Measurements from ENCODE around the gene LMNA. TPM values are rescaled to one million over a fixed set of nuclear protein-coding genes. Genes with fewer than 3 reads are reported as not detected.

Gene LMNA
- total RNA-seq, 1 experiment from 2014 or later, result 225 TPM

DNA sequence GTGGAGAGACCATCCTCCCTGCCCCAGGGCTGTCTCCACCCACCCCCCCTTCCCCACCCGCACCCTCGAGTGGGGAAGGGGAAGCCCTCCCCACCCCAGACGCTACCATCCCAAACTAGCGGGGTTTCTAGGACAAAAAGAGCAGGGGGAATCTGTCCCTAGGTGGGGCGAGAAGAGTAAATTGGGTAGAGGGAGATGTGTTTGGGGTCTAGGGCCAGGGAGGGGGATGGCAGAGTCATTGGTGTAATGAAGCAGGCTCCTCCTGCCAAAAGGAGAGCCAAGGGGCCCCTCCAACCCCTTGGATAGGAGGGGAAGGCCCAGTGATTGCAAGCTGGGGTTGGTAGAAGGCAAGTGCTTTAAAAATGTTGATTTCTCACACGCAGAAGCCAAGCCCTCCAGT is 42.3 kb upstream of the LMNA start:
- intact Hi-C loops (cut with micrococcal nuclease; ENCODE audit: unreplicated experiment), result no loop called here
- no peaks in the 10 kb centered on the region for H3K27me3 ChIP-seq (replicated peaks; ENCODE audit: insufficient read depth, low read depth, low read length, poor library complexity)
- BruUV-seq (replicated peaks), result no TSS peak
- no peaks in the 10 kb centered on the region for H3K9me3 ChIP-seq (ENCODE audit: low read depth, low read length, poor library complexity, severe bottlenecking)
- POLR2A ChIA-PET (ENCODE audit: low non-redundant PET), result no interaction called here
- peak overlapping the region; percentile 75 for H3K27ac ChIP-seq (ENCODE audit: low read depth, low read length, poor library complexity, severe bottlenecking)
- CTCF ChIA-PET, result no interaction called here
- no peak for DNase-seq (ENCODE audit: low spot score)
- peaks cover 25% of the 10 kb centered on the region for H3K36me3 ChIP-seq (ENCODE audit: insufficient read depth, low read length, poor library complexity, severe bottlenecking)
- TF ChIP-seq EZH2 (IDR thresholded peaks at IDR 0.05; ENCODE audit: borderline replicate concordance, low read depth, low read length, poor library complexity, severe bottlenecking), result no peak
- H3K4me1 ChIP-seq (ENCODE audit: insufficient read depth, low read length, poor library complexity, severe bottlenecking), result peaks cover 52% of the 10 kb centered on the region
- no peak overlapping the region for H3K4me3 ChIP-seq (ENCODE audit: low read depth, low read length, poor library complexity, severe bottlenecking)

DNA sequence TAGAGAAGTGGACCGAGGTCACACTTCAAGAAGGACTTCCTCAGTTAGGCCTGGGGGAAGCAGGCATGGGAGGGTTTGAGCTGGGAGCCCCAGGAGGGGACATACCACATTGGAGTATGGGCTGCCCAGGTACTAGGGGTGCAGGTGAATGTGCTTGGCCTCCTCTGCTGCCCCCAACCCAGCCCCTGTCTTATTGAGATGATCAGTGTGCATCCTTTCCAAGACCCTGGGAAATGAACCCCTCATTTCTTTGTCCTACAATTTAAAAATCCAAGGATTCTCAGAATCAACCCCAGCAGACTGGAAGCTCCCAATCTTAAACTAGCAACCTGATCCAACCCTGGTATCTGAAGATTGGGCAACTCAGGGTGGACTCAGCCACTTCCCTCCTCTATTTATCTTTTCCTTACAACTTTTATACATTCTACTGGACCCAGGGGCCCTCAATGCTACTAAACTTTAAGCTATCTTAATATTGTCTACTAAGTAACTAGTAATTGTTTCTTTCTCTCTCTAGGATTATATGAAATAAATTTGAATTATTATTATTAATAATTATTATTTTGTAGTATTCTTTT is 41.3 kb upstream of the LMNA start:
- TSS peak; percentile 19 for BruUV-seq (replicated peaks)
- ChIA-PET CTCF (interaction anchor here (0.6 to 1.3 kb wide), 4 partner anchors 10 to 152 kb away, joined by 3 to 5 read pairs (median 4); partner anchors contain the start of genes ARHGEF2 and RAB25), POLR2A (ENCODE audit: low non-redundant PET) (interaction anchor here (0.7 kb wide), 1 partner anchor 213 kb away, joined by 4 read pairs; no protein-coding TSS in a partner anchor)
- Histone ChIP-seq H3K27me3 (replicated peaks; ENCODE audit: insufficient read depth, low read depth, low read length, poor library complexity) (no peaks in the 10 kb centered on the region), H3K4me1 (ENCODE audit: insufficient read depth, low read length, poor library complexity, severe bottlenecking) (peaks cover 61% of the 10 kb centered on the region), H3K9me3 (ENCODE audit: low read depth, low read length, poor library complexity, severe bottlenecking) (no peaks in the 10 kb centered on the region), H3K36me3 (ENCODE audit: insufficient read depth, low read length, poor library complexity, severe bottlenecking) (peaks cover 27% of the 10 kb centered on the region), H3K4me3 (ENCODE audit: low read depth, low read length, poor library complexity, severe bottlenecking) (no peak overlapping the region), H3K27ac (ENCODE audit: low read depth, low read length, poor library complexity, severe bottlenecking) (peak overlapping the region; percentile 75)
- TF ChIP-seq, protein P1, sequence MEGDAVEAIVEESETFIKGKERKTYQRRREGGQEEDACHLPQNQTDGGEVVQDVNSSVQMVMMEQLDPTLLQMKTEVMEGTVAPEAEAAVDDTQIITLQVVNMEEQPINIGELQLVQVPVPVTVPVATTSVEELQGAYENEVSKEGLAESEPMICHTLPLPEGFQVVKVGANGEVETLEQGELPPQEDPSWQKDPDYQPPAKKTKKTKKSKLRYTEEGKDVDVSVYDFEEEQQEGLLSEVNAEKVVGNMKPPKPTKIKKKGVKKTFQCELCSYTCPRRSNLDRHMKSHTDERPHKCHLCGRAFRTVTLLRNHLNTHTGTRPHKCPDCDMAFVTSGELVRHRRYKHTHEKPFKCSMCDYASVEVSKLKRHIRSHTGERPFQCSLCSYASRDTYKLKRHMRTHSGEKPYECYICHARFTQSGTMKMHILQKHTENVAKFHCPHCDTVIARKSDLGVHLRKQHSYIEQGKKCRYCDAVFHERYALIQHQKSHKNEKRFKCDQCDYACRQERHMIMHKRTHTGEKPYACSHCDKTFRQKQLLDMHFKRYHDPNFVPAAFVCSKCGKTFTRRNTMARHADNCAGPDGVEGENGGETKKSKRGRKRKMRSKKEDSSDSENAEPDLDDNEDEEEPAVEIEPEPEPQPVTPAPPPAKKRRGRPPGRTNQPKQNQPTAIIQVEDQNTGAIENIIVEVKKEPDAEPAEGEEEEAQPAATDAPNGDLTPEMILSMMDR (conservative IDR thresholded peaks at IDR 0.05; ENCODE audit: low read depth, low read length), result no peak
- TF ChIP-seq EZH2 (IDR thresholded peaks at IDR 0.05; ENCODE audit: borderline replicate concordance, low read depth, low read length, poor library complexity, severe bottlenecking), result no peak
- no peak for DNase-seq (ENCODE audit: low spot score)
- intact Hi-C loops (cut with micrococcal nuclease; ENCODE audit: unreplicated experiment), result no loop called here

DNA sequence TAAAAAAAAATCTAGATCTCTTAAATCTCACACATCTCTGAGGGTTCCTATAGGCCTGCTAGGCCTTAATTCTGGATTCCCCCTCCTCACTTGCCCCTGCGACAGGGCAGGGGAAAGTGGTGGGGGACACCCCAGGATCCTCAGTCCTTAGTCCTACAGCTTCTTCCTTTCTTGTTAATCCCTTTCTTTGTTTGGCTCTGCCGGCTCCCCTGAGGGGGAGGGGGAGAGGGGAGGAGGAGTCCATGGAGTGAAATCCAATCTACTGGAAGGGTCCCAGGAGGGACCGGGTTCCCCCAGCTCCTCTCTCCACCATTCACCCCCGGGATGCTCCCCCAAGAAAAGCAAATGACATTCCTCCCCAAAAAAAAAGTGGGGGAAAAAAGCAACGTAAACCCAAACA is 40.8 kb upstream of the LMNA start:
- H3K9me3 ChIP-seq (ENCODE audit: low read depth, low read length, poor library complexity, severe bottlenecking), result no peaks in the 10 kb centered on the region
- H3K27me3 ChIP-seq (replicated peaks; ENCODE audit: insufficient read depth, low read depth, low read length, poor library complexity), result no peaks in the 10 kb centered on the region
- intact Hi-C loops (cut with micrococcal nuclease; ENCODE audit: unreplicated experiment), result no loop called here
- no TSS peak for BruUV-seq (replicated peaks)
- peaks cover 27% of the 10 kb centered on the region for H3K36me3 ChIP-seq (ENCODE audit: insufficient read depth, low read length, poor library complexity, severe bottlenecking)
- ChIA-PET CTCF (interaction anchor here (0.6 to 1.3 kb wide), 3 partner anchors 11 to 96 kb away, joined by 3 to 5 read pairs (median 3); partner anchors contain the start of genes ARHGEF2 and RAB25), POLR2A (ENCODE audit: low non-redundant PET) (interaction anchor here (0.7 kb wide), 1 partner anchor 214 kb away, joined by 4 read pairs; no protein-coding TSS in a partner anchor)
- DNase-seq (ENCODE audit: low spot score), result peak; percentile 92
- peak overlapping the region; percentile 75 for H3K27ac ChIP-seq (ENCODE audit: low read depth, low read length, poor library complexity, severe bottlenecking)
- TF ChIP-seq, protein P1 (conservative IDR thresholded peaks at IDR 0.05; ENCODE audit: low read depth, low read length), result no peak
- TF ChIP-seq EZH2 (IDR thresholded peaks at IDR 0.05; ENCODE audit: borderline replicate concordance, low read depth, low read length, poor library complexity, severe bottlenecking), result no peak
- H3K4me1 ChIP-seq (ENCODE audit: insufficient read depth, low read length, poor library complexity, severe bottlenecking), result peaks cover 67% of the 10 kb centered on the region
- H3K4me3 ChIP-seq (ENCODE audit: low read depth, low read length, poor library complexity, severe bottlenecking), result no peak overlapping the region

DNA sequence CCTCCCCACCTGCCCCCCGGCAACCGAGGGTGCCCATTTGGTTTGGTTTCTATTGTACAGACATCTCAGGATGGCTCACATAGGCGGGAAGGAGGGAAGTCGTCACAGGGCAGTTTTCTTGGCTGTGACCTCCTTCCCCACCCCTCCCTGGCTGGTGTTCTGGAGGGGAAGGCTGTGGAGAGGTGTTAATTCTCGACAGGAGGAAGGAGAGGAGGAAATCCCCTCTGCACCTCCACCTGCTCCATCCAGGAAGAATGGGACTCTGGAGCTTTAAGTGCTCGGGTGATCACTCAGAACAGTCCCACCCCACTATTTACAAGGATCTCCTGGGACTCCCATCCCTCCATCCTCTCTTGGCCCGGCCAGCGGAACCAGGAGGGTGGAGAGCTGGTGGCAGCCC is 39.9 kb upstream of the LMNA start:
- TF ChIP-seq, protein P1 (conservative IDR thresholded peaks at IDR 0.05; ENCODE audit: low read depth, low read length), result no peak
- TF ChIP-seq EZH2 (IDR thresholded peaks at IDR 0.05; ENCODE audit: borderline replicate concordance, low read depth, low read length, poor library complexity, severe bottlenecking), result no peak
- POLR2A ChIA-PET (ENCODE audit: low non-redundant PET), result no interaction called here
- H3K9me3 ChIP-seq (ENCODE audit: low read depth, low read length, poor library complexity, severe bottlenecking), result no peaks in the 10 kb centered on the region
- CTCF ChIA-PET, result no interaction called here
- no peak for DNase-seq (ENCODE audit: low spot score)
- H3K4me3 ChIP-seq (ENCODE audit: low read depth, low read length, poor library complexity, severe bottlenecking), result no peak overlapping the region
- H3K27ac ChIP-seq (ENCODE audit: low read depth, low read length, poor library complexity, severe bottlenecking), result peak overlapping the region; percentile 63
- no peaks in the 10 kb centered on the region for H3K27me3 ChIP-seq (replicated peaks; ENCODE audit: insufficient read depth, low read depth, low read length, poor library complexity)
- peaks cover 27% of the 10 kb centered on the region for H3K36me3 ChIP-seq (ENCODE audit: insufficient read depth, low read length, poor library complexity, severe bottlenecking)
- no TSS peak for BruUV-seq (replicated peaks)
- peaks cover 73% of the 10 kb centered on the region for H3K4me1 ChIP-seq (ENCODE audit: insufficient read depth, low read length, poor library complexity, severe bottlenecking)
- intact Hi-C loops (cut with micrococcal nuclease; ENCODE audit: unreplicated experiment), result no loop called here

Measured in A673 (cell line).